MCF 10A (cell line): ENCODE data around the gene NTM. TPM values are rescaled to one million over a fixed set of nuclear protein-coding genes. Genes with fewer than 3 reads are reported as not detected.

Source experiments
- BruUV-seq: library from RNA; stranded (reverse); fragments of 400-500 nt; replicated peaks from 2 replicates; lab custom pipeline; 2021; lab: Mats Ljungman, UMichigan
- CTCF ChIA-PET: fragments of 300-600 bp; sonication (Branson Sonifier 250); formaldehyde crosslinking; extraction: SDS; loops from one replicate; lab custom pipeline; 2021; ENCODE audit warnings: antibody characterized with exemption, inconsistent platforms; lab: Yijun Ruan, JAX
- POLR2A ChIA-PET: fragments of 300-600, 350-650 bp; sonication (Branson Sonifier 250); formaldehyde crosslinking; extraction: SDS; loops from one replicate; lab custom pipeline; 2020; ENCODE audit warnings: antibody characterized with exemption, inconsistent platforms; lab: Yijun Ruan, JAX
- DNase-seq: peaks from one replicate; pipeline ENCODE4 v3.0.0-alpha.2; 2018; ENCODE audit not compliant: unreplicated experiment
- H3K27ac Mint-ChIP-seq: one replicate; pipeline ENCODE4 v1.8.0; 2022; ENCODE audit warnings: mild to moderate bottlenecking, low read depth, mixed read lengths; ENCODE audit not compliant: unreplicated experiment
- H3K27me3 Mint-ChIP-seq: one replicate; pipeline ENCODE4 v1.8.0; 2022; ENCODE audit warnings: mixed read lengths; ENCODE audit not compliant: insufficient read depth, unreplicated experiment
- H3K36me3 Mint-ChIP-seq: one replicate; pipeline ENCODE4 v1.8.0; 2022; ENCODE audit warnings: mild to moderate bottlenecking, moderate library complexity, mixed read lengths; ENCODE audit not compliant: insufficient read depth, unreplicated experiment
- H3K4me1 Mint-ChIP-seq: one replicate; pipeline ENCODE4 v1.8.0; 2022; ENCODE audit warnings: mixed read lengths; ENCODE audit not compliant: insufficient read depth, unreplicated experiment
- H3K4me3 Mint-ChIP-seq: one replicate; pipeline ENCODE4 v1.8.0; 2022; ENCODE audit warnings: mild to moderate bottlenecking, moderate library complexity, mixed read lengths; ENCODE audit not compliant: unreplicated experiment
- H3K9me3 Mint-ChIP-seq: one replicate; pipeline ENCODE4 v1.8.0; 2022; ENCODE audit warnings: mixed read lengths; ENCODE audit not compliant: unreplicated experiment
- intact Hi-C: fragments of 100-400 bp; cut with micrococcal nuclease; formaldehyde crosslinking; loops from 2 replicates; pipeline ENCODE4 v1.14.1; 2022
- total RNA-seq: library from RNA; stranded (reverse); gene quantifications from 2 replicates; pipeline ENCODE4 v1.2.3, GENCODE V29; 2022
- TF ChIP-seq, protein P1 (sequence below): fragments of 200-600 bp; IDR thresholded peaks from one replicate; pipeline ENCODE4 v1.8.0; 2022; ENCODE audit warnings: antibody characterized with exemption, mild to moderate bottlenecking; ENCODE audit not compliant: unreplicated experiment

Gene NTM
- total RNA-seq, 1 experiment from 2014 or later: not detected

DNA sequence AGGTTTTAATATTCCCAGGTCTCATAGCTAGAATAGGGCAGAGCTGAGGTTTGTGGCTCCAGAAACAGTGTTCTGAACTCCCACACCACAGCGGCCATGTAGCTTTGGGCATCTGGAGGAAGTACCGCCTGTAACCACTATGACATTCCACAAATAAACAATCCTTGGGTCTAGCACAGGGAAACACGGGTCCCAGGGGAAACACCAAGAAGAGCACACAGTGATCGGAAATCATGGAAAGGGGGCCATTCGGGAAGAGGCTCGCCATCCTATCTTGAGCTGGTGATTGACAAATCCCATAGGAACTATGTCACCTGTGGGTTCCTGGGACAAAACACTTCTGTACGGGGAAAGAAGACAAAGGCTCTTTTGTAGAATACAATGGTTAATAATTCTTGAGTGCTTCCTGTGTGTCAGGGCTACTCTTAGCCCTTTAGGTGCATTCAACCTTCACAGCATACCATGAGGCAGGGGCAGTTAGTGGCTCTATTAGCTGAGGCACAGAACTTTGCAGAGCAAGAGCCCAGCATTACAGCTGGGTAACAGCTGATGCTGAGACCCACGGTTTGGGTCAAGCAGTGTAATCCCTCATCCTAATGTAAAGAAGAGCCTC is 514.2 kb downstream of the NTM start:
- ChIA-PET CTCF (no interaction called here), POLR2A (no interaction called here)
- no TSS peak for BruUV-seq
- TF ChIP-seq, protein P1, sequence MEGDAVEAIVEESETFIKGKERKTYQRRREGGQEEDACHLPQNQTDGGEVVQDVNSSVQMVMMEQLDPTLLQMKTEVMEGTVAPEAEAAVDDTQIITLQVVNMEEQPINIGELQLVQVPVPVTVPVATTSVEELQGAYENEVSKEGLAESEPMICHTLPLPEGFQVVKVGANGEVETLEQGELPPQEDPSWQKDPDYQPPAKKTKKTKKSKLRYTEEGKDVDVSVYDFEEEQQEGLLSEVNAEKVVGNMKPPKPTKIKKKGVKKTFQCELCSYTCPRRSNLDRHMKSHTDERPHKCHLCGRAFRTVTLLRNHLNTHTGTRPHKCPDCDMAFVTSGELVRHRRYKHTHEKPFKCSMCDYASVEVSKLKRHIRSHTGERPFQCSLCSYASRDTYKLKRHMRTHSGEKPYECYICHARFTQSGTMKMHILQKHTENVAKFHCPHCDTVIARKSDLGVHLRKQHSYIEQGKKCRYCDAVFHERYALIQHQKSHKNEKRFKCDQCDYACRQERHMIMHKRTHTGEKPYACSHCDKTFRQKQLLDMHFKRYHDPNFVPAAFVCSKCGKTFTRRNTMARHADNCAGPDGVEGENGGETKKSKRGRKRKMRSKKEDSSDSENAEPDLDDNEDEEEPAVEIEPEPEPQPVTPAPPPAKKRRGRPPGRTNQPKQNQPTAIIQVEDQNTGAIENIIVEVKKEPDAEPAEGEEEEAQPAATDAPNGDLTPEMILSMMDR: no peak
- H3K36me3 Mint-ChIP-seq: no peaks in the 10 kb centered on the region
- no peak for DNase-seq
- H3K27ac Mint-ChIP-seq: no peak overlapping the region
- H3K4me1 Mint-ChIP-seq: no peaks in the 10 kb centered on the region
- H3K27me3 Mint-ChIP-seq: no peaks in the 10 kb centered on the region
- no peak overlapping the region for H3K4me3 Mint-ChIP-seq
- peaks cover 41% of the 10 kb centered on the region for H3K9me3 Mint-ChIP-seq
- intact Hi-C loops: no loop called here

DNA sequence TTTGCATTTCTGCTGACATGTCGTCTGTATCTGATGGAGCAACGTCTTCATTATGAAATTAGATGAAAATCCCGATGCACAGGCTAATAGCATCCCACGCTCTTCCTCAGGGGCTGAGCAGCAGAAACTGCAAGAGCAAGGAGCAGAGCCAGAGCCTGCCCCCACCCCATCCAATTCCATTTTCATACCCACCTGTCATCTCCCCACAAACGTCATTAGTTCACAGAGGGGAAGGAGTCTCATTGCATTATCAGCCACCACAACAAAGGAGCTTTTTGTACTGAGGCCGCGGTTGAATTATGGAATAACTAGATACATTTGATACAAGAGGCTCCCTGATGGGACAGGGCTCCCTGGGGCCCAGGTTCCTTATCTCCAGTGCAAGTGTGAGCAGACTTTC is 515.0 kb downstream of the NTM start:
- intact Hi-C loops: no loop called here
- POLR2A ChIA-PET: no interaction called here
- H3K36me3 Mint-ChIP-seq: no peaks in the 10 kb centered on the region
- H3K27ac Mint-ChIP-seq: no peak overlapping the region
- peaks cover 41% of the 10 kb centered on the region for H3K9me3 Mint-ChIP-seq
- TF ChIP-seq, protein P1: no peak
- H3K4me3 Mint-ChIP-seq: no peak overlapping the region
- CTCF ChIA-PET: no interaction called here
- BruUV-seq: no TSS peak
- DNase-seq: no peak
- H3K4me1 Mint-ChIP-seq: no peaks in the 10 kb centered on the region
- no peaks in the 10 kb centered on the region for H3K27me3 Mint-ChIP-seq

- TF ChIP-seq, protein P1: no peak
- no peak overlapping the region for H3K4me3 Mint-ChIP-seq
- intact Hi-C loops: no loop called here
- DNase-seq: no peak
- no peaks in the 10 kb centered on the region for H3K27me3 Mint-ChIP-seq
- no peaks in the 10 kb centered on the region for H3K4me1 Mint-ChIP-seq
- no peaks in the 10 kb centered on the region for H3K36me3 Mint-ChIP-seq
- H3K9me3 Mint-ChIP-seq: peaks cover 41% of the 10 kb centered on the region
- POLR2A ChIA-PET: no interaction called here
- CTCF ChIA-PET: no interaction called here
- no TSS peak for BruUV-seq
- no peak overlapping the region for H3K27ac Mint-ChIP-seq
Observed at GRCh38 chr11:131886201-131886600, 515.8 kb downstream of the NTM start.

DNA sequence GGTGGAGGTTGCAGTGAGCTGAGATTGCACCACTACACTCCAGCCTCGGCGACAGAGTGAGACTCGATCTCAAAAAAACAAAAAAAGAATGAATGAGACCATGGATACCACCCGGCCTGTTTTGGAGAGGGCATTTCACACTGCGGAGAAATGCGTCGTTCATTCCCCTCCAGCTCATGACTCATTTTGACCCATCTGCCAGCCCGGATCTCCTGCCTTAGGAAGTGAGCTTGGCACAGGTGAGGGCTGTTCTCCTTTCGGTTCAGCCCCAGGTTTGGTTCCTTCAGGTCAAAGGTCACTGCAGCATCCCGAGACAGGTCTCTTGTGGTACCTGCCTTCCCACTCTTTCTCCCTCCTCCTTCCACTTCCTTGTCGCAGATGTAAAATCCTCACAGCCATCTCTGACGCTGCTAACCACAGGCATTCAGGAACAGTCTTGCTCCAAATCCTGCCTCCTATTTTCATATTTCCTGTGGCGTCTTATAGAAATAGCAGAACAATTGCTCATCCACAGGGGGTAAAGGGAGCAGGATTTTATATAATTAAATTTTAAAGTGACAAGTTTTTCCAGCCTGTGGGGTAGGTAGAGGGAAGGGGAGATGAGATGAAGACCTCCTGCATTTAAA is 517.9 kb downstream of the NTM start:
- Mint-ChIP-seq H3K27me3 (no peaks in the 10 kb centered on the region), H3K9me3 (peaks cover 36% of the 10 kb centered on the region), H3K36me3 (no peaks in the 10 kb centered on the region), H3K4me3 (no peak overlapping the region), H3K4me1 (no peaks in the 10 kb centered on the region), H3K27ac (no peak overlapping the region)
- intact Hi-C loops: no loop called here
- TF ChIP-seq, protein P1: no peak
- POLR2A ChIA-PET: no interaction called here
- DNase-seq: no peak
- BruUV-seq: no TSS peak
- CTCF ChIA-PET: no interaction called here
